ENCODE data around the gene HPS5. TPM values are rescaled to one million over a fixed set of nuclear protein-coding genes. Genes with fewer than 3 reads are reported as not detected.

HPS5 gene
- total RNA-seq, 1 donor from 2014 or later, result 17.0 TPM

- H3K79me2 ChIP-seq (ENCODE audit: low read depth), result no peaks in the 10 kb centered on the region
- peaks cover under 1% of the 10 kb centered on the region for H3K36me3 ChIP-seq
- H3K4me2 ChIP-seq, result no peak overlapping the region
- peaks cover 4% of the 10 kb centered on the region for H3K4me1 Mint-ChIP-seq
- no peak overlapping the region for H3K4me3 ChIP-seq
- H3K9me3 Mint-ChIP-seq, result no peaks in the 10 kb centered on the region
- H3K27me3 ChIP-seq, result no peaks in the 10 kb centered on the region
- H3K27ac ChIP-seq, result no peak overlapping the region
- TF ChIP-seq EZH2 (IDR thresholded peaks at IDR 0.05) (no peak), EZH2phosphoT487 (IDR thresholded peaks at IDR 0.05) (no peak)
- TF ChIP-seq, protein P1, sequence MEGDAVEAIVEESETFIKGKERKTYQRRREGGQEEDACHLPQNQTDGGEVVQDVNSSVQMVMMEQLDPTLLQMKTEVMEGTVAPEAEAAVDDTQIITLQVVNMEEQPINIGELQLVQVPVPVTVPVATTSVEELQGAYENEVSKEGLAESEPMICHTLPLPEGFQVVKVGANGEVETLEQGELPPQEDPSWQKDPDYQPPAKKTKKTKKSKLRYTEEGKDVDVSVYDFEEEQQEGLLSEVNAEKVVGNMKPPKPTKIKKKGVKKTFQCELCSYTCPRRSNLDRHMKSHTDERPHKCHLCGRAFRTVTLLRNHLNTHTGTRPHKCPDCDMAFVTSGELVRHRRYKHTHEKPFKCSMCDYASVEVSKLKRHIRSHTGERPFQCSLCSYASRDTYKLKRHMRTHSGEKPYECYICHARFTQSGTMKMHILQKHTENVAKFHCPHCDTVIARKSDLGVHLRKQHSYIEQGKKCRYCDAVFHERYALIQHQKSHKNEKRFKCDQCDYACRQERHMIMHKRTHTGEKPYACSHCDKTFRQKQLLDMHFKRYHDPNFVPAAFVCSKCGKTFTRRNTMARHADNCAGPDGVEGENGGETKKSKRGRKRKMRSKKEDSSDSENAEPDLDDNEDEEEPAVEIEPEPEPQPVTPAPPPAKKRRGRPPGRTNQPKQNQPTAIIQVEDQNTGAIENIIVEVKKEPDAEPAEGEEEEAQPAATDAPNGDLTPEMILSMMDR (IDR thresholded peaks at IDR 0.05), result no peak
- H2AFZ ChIP-seq (replicated peaks), result no peak overlapping the region
- no peak overlapping the region for H3K4me3 Mint-ChIP-seq
- no peaks in the 10 kb centered on the region for H3K9me3 ChIP-seq (ENCODE audit: low read depth)
- no peaks in the 10 kb centered on the region for H4K20me1 ChIP-seq (ENCODE audit: low read depth)
- no peak overlapping the region for H3K27ac Mint-ChIP-seq
- H3F3A ChIP-seq (ENCODE audit: low read depth), result no peaks in the 10 kb centered on the region
- no peak for DNase-seq (ENCODE audit: low spot score)
- peaks cover 23% of the 10 kb centered on the region for H3K36me3 Mint-ChIP-seq
- H3K27me3 Mint-ChIP-seq (ENCODE audit: insufficient read depth, low read depth), result no peaks in the 10 kb centered on the region
- H3K9ac ChIP-seq, result no peak overlapping the region
- H3K4me1 ChIP-seq, result no peaks in the 10 kb centered on the region
Observed at GRCh38 chr11:18282626-18283025, 39.3 kb downstream of the HPS5 start.

- no peak overlapping the region for H3K27ac ChIP-seq
- no peaks in the 10 kb centered on the region for H3F3A ChIP-seq (ENCODE audit: low read depth)
- Mint-ChIP-seq H3K4me1 (no peaks in the 10 kb centered on the region), H3K9me3 (no peaks in the 10 kb centered on the region), H3K36me3 (peaks cover 18% of the 10 kb centered on the region), H3K27me3 (ENCODE audit: insufficient read depth, low read depth) (no peaks in the 10 kb centered on the region), H3K4me3 (no peak overlapping the region), H3K27ac (no peak overlapping the region)
- no peak overlapping the region for H3K4me3 ChIP-seq
- no peak for DNase-seq (ENCODE audit: low spot score)
- TF ChIP-seq, protein P1 (IDR thresholded peaks at IDR 0.05), result no peak
- H3K4me2 ChIP-seq, result no peak overlapping the region
- H4K20me1 ChIP-seq (ENCODE audit: low read depth), result no peaks in the 10 kb centered on the region
- H3K79me2 ChIP-seq (ENCODE audit: low read depth), result no peaks in the 10 kb centered on the region
- no peaks in the 10 kb centered on the region for H3K36me3 ChIP-seq
- no peaks in the 10 kb centered on the region for H3K4me1 ChIP-seq
- no peaks in the 10 kb centered on the region for H3K27me3 ChIP-seq
- H2AFZ ChIP-seq (replicated peaks), result no peak overlapping the region
- H3K9ac ChIP-seq, result peak overlapping the region; percentile 25
- no peaks in the 10 kb centered on the region for H3K9me3 ChIP-seq (ENCODE audit: low read depth)
Observed at GRCh38 chr11:18280438-18281045, 41.4 kb downstream of the HPS5 start.

- no peak overlapping the region for H3K27ac Mint-ChIP-seq
- H2AFZ ChIP-seq (replicated peaks), result no peak overlapping the region
- no peaks in the 10 kb centered on the region for H3K36me3 ChIP-seq
- no peak overlapping the region for H3K9ac ChIP-seq
- H3K9me3 ChIP-seq (ENCODE audit: low read depth), result no peaks in the 10 kb centered on the region
- no peaks in the 10 kb centered on the region for H3K27me3 ChIP-seq
- no peaks in the 10 kb centered on the region for H3K4me1 Mint-ChIP-seq
- TF ChIP-seq EZH2phosphoT487 (IDR thresholded peaks at IDR 0.05) (no peak), EZH2 (IDR thresholded peaks at IDR 0.05) (no peak)
- TF ChIP-seq, protein P1 (IDR thresholded peaks at IDR 0.05), result no peak
- no peaks in the 10 kb centered on the region for H3F3A ChIP-seq (ENCODE audit: low read depth)
- peaks cover 15% of the 10 kb centered on the region for H3K36me3 Mint-ChIP-seq
- no peak overlapping the region for H3K4me2 ChIP-seq
- no peaks in the 10 kb centered on the region for H3K27me3 Mint-ChIP-seq (ENCODE audit: insufficient read depth, low read depth)
- H3K4me3 ChIP-seq, result no peak overlapping the region
- no peaks in the 10 kb centered on the region for H3K9me3 Mint-ChIP-seq
- no peaks in the 10 kb centered on the region for H3K4me1 ChIP-seq
- no peaks in the 10 kb centered on the region for H3K79me2 ChIP-seq (ENCODE audit: low read depth)
- H3K4me3 Mint-ChIP-seq, result no peak overlapping the region
- no peak for DNase-seq (ENCODE audit: low spot score)
- H4K20me1 ChIP-seq (ENCODE audit: low read depth), result no peaks in the 10 kb centered on the region
- H3K27ac ChIP-seq, result no peak overlapping the region
Observed at GRCh38 chr11:18277565-18278271, 44.2 kb downstream of the HPS5 start.

Measured in neural progenitor cell (in vitro differentiated cells).